H1 (cell line): Measurements from ENCODE around the gene IFT122. TPM values are rescaled to one million over a fixed set of nuclear protein-coding genes. Genes with fewer than 3 reads are reported as not detected.

Experiments used
- BCL11A ChIP-seq, 2 experiments: IDR thresholded peaks; one replicate each; pipeline ENCODE4 v1.6.1; 2011; ENCODE audit warnings: low read depth in 2 of 2, low read length in 2 of 2, mild to moderate bottlenecking in 2 of 2
- CHD2 ChIP-seq: IDR thresholded peaks from 2 replicates; pipeline ENCODE4 v1.6.1; 2012; ENCODE audit warnings: low read length, improper control_type of control experiment
- GTF2F1 ChIP-seq: IDR thresholded peaks from 2 replicates; pipeline ENCODE4 v1.6.1; 2012; ENCODE audit warnings: low read depth, low read length, improper control_type of control experiment, borderline replicate concordance
- HDAC2 ChIP-seq, 2 experiments: fragments of 300-600 bp in 1 of 2; sonication (generic) in 1 of 2; IDR thresholded peaks; 2 replicates each; pipeline ENCODE4 v1.6.1; 2011 to 2012; ENCODE audit warnings: low read depth in 2 of 2, low read length in 2 of 2, mild to moderate bottlenecking in 2 of 2, moderate library complexity in 2 of 2, borderline replicate concordance in 1 of 2, inconsistent platforms in 1 of 2
- MAFK ChIP-seq: IDR thresholded peaks from 2 replicates; pipeline ENCODE4 v1.6.1; 2012; ENCODE audit warnings: low read depth, mild to moderate bottlenecking, improper control_type of control experiment, low read length
- PHF8 ChIP-seq: fragments of 200-600 bp; sonication (generic); conservative IDR thresholded peaks from 2 replicates; pipeline ENCODE4 v1.7.1; 2012; ENCODE audit warnings: low read depth, mild to moderate bottlenecking, inconsistent platforms, low read length, moderate library complexity
- SP2 ChIP-seq: IDR thresholded peaks from 2 replicates; pipeline ENCODE4 v1.6.1; 2012; ENCODE audit warnings: mild to moderate bottlenecking, low read length, inconsistent platforms
- polyA plus RNA-seq, 7 experiments: library from polyadenylated mRNA; depleted of rRNA in 3 of 7; stranded (reverse) in 5 of 7; unstranded in 2 of 7; fragments of >200 nt in 5 of 7; fragments of 200-250 nt in 2 of 7; gene quantifications; 1 replicate in 5 of 7; 2 replicates in 1 of 7; 4 replicates in 1 of 7; pipeline versions ENCODE4 v1.2.1 to v1.2.3, GENCODE V29; 2011 to 2013; ENCODE audit warnings: missing spikeins in 2 of 7, mixed read lengths in 2 of 7
- total RNA-seq: library from RNA; stranded (reverse); fragmentation: NEBNext Ultra II Directional; extraction: Animal tissue kit (Norgen Biotek cat#: 25700); gene quantifications from 2 replicates; pipeline ENCODE4 v1.2.1, GENCODE V29; 2021
- TF ChIP-seq, protein P1 (sequence below): IDR thresholded peaks from 2 replicates; pipeline ENCODE4 v1.6.1; 2011; ENCODE audit warnings: low read depth, mild to moderate bottlenecking, low read length; ENCODE audit not compliant: insufficient read depth
- TF ChIP-seq, protein P2 (sequence below): IDR thresholded peaks from 2 replicates; pipeline ENCODE4 v1.6.1; 2012; ENCODE audit warnings: inconsistent platforms

The IFT122 gene
- total and polyA plus RNA-seq, 2 of the 8 experiments (the other 6 are each of a cell fraction or from before 2014, with no cell fraction given): 23.7 to 25.1 TPM

DNA sequence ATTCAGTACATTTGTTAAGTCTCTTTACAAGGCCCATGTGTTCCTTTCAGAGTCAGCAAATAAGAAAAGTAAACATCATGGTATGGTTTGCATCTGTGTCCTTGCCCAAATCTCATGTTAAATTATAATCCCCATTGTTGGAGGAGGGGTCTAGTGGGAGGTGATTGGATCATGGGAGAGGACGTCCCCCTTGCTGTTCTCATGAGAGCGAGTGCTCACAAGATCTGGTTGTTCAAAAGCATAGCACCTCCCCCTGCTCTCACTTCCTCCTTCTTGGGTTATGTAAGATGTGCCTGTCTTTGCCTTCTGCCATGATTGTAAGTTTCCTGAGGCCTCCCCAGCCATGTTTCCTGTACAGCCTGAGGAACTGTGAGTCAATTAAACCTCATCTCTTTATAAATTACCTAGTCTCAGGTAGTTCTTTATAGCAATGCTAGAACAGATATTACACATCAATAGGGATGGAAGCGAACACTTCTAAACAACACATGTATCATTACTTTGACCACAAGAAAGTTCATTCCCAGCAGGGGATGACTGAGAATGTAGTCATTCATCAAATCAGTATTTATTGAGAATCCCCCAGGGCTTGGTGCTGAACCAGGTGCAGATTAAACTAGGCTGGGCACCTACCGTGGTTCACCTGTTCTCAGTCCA is 15.7 kb upstream of the IFT122 start (continued):
- TF ChIP-seq MAFK: no peak
- TF ChIP-seq PHF8: no peak
- TF ChIP-seq SP2: no peak
- no peak for TF ChIP-seq GTF2F1
- no peak for TF ChIP-seq BCL11A (IDR thresholded peaks at IDR 0.05; ENCODE audit: low read depth in 2 of 2, low read length in 2 of 2)
- TF ChIP-seq CHD2: no peak
- TF ChIP-seq, protein P1, sequence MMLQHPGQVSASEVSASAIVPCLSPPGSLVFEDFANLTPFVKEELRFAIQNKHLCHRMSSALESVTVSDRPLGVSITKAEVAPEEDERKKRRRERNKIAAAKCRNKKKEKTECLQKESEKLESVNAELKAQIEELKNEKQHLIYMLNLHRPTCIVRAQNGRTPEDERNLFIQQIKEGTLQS: no peak
- TF ChIP-seq, protein P2, sequence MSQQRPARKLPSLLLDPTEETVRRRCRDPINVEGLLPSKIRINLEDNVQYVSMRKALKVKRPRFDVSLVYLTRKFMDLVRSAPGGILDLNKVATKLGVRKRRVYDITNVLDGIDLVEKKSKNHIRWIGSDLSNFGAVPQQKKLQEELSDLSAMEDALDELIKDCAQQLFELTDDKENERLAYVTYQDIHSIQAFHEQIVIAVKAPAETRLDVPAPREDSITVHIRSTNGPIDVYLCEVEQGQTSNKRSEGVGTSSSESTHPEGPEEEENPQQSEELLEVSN: no peak
- TF ChIP-seq HDAC2 (IDR thresholded peaks at IDR 0.05; ENCODE audit: borderline replicate concordance in 1 of 2, low read depth in 2 of 2, low read length in 2 of 2): no peak
- TF ChIP-seq, all 59 proteins: peak for 0
